Subcutaneous adipose tissue (tissue), 4 donors: ENCODE measurements around the gene NEU1. TPM values are rescaled to one million over a fixed set of nuclear protein-coding genes. Genes with fewer than 3 reads are reported as not detected.

ENCODE experiments used
- small RNA-seq: library from RNA; depleted of rRNA; stranded (forward); fragments of <200 nt; gene quantifications from one replicate; pipeline ENCODE3, GENCODE V24; 2016
- total RNA-seq, 4 donors: library from RNA; depleted of rRNA; stranded (reverse); fragments of >200 nt; gene quantifications; one replicate each; pipeline ENCODE4 v1.1.0, GENCODE V29; 2016
- TF ChIP-seq, protein P1 (sequence below): fragments of 450-650 bp; IDR thresholded peaks from one replicate; pipeline ENCODE4 v1.5.1; 2016; ENCODE audit warnings: low read depth, mild to moderate bottlenecking, control low read depth, antibody characterized with exemption, moderate library complexity

Gene NEU1
- total RNA-seq, 4 donors from 2014 or later, result 24.9 to 46.6 (median 40.2) TPM

- TF ChIP-seq, protein P1, sequence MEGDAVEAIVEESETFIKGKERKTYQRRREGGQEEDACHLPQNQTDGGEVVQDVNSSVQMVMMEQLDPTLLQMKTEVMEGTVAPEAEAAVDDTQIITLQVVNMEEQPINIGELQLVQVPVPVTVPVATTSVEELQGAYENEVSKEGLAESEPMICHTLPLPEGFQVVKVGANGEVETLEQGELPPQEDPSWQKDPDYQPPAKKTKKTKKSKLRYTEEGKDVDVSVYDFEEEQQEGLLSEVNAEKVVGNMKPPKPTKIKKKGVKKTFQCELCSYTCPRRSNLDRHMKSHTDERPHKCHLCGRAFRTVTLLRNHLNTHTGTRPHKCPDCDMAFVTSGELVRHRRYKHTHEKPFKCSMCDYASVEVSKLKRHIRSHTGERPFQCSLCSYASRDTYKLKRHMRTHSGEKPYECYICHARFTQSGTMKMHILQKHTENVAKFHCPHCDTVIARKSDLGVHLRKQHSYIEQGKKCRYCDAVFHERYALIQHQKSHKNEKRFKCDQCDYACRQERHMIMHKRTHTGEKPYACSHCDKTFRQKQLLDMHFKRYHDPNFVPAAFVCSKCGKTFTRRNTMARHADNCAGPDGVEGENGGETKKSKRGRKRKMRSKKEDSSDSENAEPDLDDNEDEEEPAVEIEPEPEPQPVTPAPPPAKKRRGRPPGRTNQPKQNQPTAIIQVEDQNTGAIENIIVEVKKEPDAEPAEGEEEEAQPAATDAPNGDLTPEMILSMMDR, result no peak
These were observed 47.4 kb downstream of the NEU1 start, which contains the start of the genes HSPA1A and HSPA1L for GRCh38 chr6:31815025-31815838. Gene HSPA1A (plus strand): TSS chr6:31815543. CDS start chr6:31815757, 214 bp downstream. Gene HSPA1L (minus strand): TSS chr6:31815283. CDS start chr6:31811972, 3,311 bp downstream.

GRCh38 chr6:31814677-31815024, 48.0 kb downstream of the NEU1 start:
- TF ChIP-seq, protein P1, result no peak

- TF ChIP-seq, protein P1, result no peak
These were observed 49.2 kb downstream of the NEU1 start for GRCh38 chr6:31813465-31813849.

- TF ChIP-seq, protein P1, result no peak
These were observed 51.0 kb downstream of the NEU1 start for GRCh38 chr6:31811645-31812044.

Small RNA genes within 50 kb of the gene (small RNA-seq; reads per million reads assigned to genes)
- gene SNORD48, result 578 reads per million, percentile 99 among the genes with 10 or more reads in this experiment
- gene SNORD52, result not detected

Other genes with a start within 250 kb of the NEU1 start
- gene AIF1, start 247.6 kb downstream of the NEU1 start, total RNA-seq, result 100 to 1,000 TPM in 2 of 4 donors, 10 to 100 TPM in 2; 30.9 to 177 (median 76.2) TPM
- gene PRRC2A, start 242.1 kb downstream of the NEU1 start, total RNA-seq, result 10 to 100 TPM; 36.0 to 79.5 (median 46.5) TPM
- 100 to 1,000 TPM; 152 to 230 (median 170) TPM for gene BAG6, start 210.2 kb downstream of the NEU1 start, total RNA-seq
- 1 to 10 TPM; 1.5 to 4.4 (median 3.1) TPM for gene APOM, start 206.9 kb downstream of the NEU1 start, total RNA-seq
- 10 to 100 TPM; 12.9 to 19.2 (median 15.7) TPM for gene C6orf47, start 202.0 kb downstream of the NEU1 start, total RNA-seq
- gene GPANK1, start 197.8 kb downstream of the NEU1 start, total RNA-seq, result 10 to 100 TPM; 13.4 to 20.0 (median 16.7) TPM
- 100 to 1,000 TPM; 146 to 170 (median 165) TPM for gene CSNK2B, start 196.7 kb downstream of the NEU1 start, total RNA-seq
- 10 to 100 TPM in 1 of 4 donors, 1 to 10 TPM in 3; 4.4 to 19.2 (median 6.5) TPM for gene LY6G5B, start 192.8 kb downstream of the NEU1 start, total RNA-seq
- 1 to 10 TPM in 2 of 4 donors, not detected in 2; 1.4 to 1.5 TPM for gene LY6G5C, start 181.8 kb downstream of the NEU1 start, total RNA-seq
- 10 to 100 TPM; 29.2 to 45.1 (median 35.6) TPM for gene ABHD16A, start 159.5 kb downstream of the NEU1 start, total RNA-seq
- not detected for gene LY6G6F, start 156.0 kb downstream of the NEU1 start, total RNA-seq
- not detected for gene LY6G6D, start 147.5 kb downstream of the NEU1 start, total RNA-seq
- not detected for gene LY6G6C, start 141.1 kb downstream of the NEU1 start, total RNA-seq
- under 1 TPM in 1 of 4 donors, not detected in 3; 0.33 TPM for gene MPIG6B, start 139.4 kb downstream of the NEU1 start, total RNA-seq
- 100 to 1,000 TPM; 112 to 189 (median 160) TPM for gene DDAH2, start 133.5 kb downstream of the NEU1 start, total RNA-seq
- gene CLIC1, start 126.3 kb downstream of the NEU1 start, total RNA-seq, result 100 to 1,000 TPM; 181 to 503 (median 311) TPM
- 10 to 100 TPM in 2 of 4 donors, 1 to 10 TPM in 2; 7.5 to 24.5 (median 9.0) TPM for gene MSH5, start 122.8 kb downstream of the NEU1 start, total RNA-seq
- 1 to 10 TPM in 2 of 4 donors, not detected in 2; 2.0 to 8.3 TPM for gene SAPCD1, start 100.2 kb downstream of the NEU1 start, total RNA-seq
- gene VWA7, start 85.5 kb downstream of the NEU1 start, total RNA-seq, result not detected
- gene VARS1, start 67.1 kb downstream of the NEU1 start, total RNA-seq, result 10 to 100 TPM; 20.6 to 49.7 (median 31.2) TPM
- 10 to 100 TPM; 14.3 to 27.5 (median 24.0) TPM for gene LSM2, start 55.9 kb downstream of the NEU1 start, total RNA-seq
- 1 to 10 TPM in 3 of 4 donors, under 1 TPM in 1; 0.65 to 2.9 (median 1.2) TPM for gene HSPA1L, start 47.5 kb downstream of the NEU1 start, total RNA-seq
- gene HSPA1A, start 47.3 kb downstream of the NEU1 start, total RNA-seq, result 100 to 1,000 TPM; 100 to 210 (median 165) TPM
- gene HSPA1B, start 35.1 kb downstream of the NEU1 start, total RNA-seq, result 100 to 1,000 TPM in 2 of 4 donors, 10 to 100 TPM in 2; 61.8 to 153 (median 91.6) TPM
- gene SLC44A4, start 16.2 kb upstream of the NEU1 start, total RNA-seq, result under 1 TPM in 1 of 4 donors, not detected in 3; 0.51 TPM
- 10 to 100 TPM in 3 of 4 donors, 1 to 10 TPM in 1; 9.5 to 33.3 (median 23.3) TPM for gene EHMT2, start 34.9 kb upstream of the NEU1 start, total RNA-seq
- 1 to 10 TPM in 1 of 4 donors, under 1 TPM in 3; 0.38 to 1.7 (median 0.93) TPM for gene ZBTB12, start 39.3 kb upstream of the NEU1 start, total RNA-seq
- gene C2, start 64.9 kb upstream of the NEU1 start, total RNA-seq, result 10 to 100 TPM; 16.4 to 96.4 (median 34.6) TPM
- 10 to 100 TPM; 25.1 to 35.4 (median 33.8) TPM for gene CFB, start 83.3 kb upstream of the NEU1 start, total RNA-seq
- 10 to 100 TPM; 58.8 to 96.6 (median 68.5) TPM for gene NELFE, start 96.2 kb upstream of the NEU1 start, total RNA-seq
- 10 to 100 TPM; 16.1 to 44.6 (median 32.2) TPM for gene SKIC2, start 96.4 kb upstream of the NEU1 start, total RNA-seq
- gene DXO, start 109.3 kb upstream of the NEU1 start, total RNA-seq, result 10 to 100 TPM; 11.1 to 17.5 (median 12.4) TPM
- 10 to 100 TPM in 3 of 4 donors, 1 to 10 TPM in 1; 5.1 to 17.2 (median 13.5) TPM for gene C4A, start 119.2 kb upstream of the NEU1 start, total RNA-seq
- gene C4B, start 152.0 kb upstream of the NEU1 start, total RNA-seq, result 10 to 100 TPM in 1 of 4 donors, 1 to 10 TPM in 3; 5.1 to 17.3 (median 8.9) TPM
- gene CYP21A2, start 175.6 kb upstream of the NEU1 start, total RNA-seq, result under 1 TPM in 1 of 4 donors, not detected in 3; 0.57 TPM
- gene TNXB, start 246.5 kb upstream of the NEU1 start, total RNA-seq, result 100 to 1,000 TPM in 3 of 4 donors, 10 to 100 TPM in 1; 93.9 to 261 (median 142) TPM